ENCODE measurements around the gene FAM210A. TPM values are rescaled to one million over a fixed set of nuclear protein-coding genes. Genes with fewer than 3 reads are reported as not detected.

Gene FAM210A
- total RNA-seq, 1 donor from 2014 or later: 13.1 TPM

DNA sequence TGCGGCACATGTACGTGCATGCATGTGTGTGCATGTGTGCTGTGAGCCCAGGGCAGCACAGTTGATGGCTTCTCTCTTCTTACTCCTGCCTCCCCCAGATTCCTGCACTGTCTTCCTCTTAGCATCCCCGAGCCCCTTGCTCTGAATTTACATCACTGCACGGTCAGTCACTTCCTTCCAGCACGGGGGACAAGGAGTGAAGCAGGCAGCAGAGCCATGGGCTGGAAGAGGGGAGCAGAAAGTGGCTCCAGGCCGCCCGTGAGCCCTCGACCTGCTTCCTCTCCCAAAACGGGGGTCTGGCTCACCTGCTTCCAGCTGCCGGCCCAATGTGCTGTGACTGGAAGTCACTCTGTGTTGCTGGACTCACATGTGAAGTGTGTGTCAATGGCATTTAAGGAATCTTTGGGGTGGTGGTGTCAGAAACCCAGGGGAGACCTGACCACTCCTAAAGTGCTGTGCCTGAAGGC lies 106.1 kb downstream of the FAM210A start:
- no peak for ATAC-seq
- TF ChIP-seq, protein P1, sequence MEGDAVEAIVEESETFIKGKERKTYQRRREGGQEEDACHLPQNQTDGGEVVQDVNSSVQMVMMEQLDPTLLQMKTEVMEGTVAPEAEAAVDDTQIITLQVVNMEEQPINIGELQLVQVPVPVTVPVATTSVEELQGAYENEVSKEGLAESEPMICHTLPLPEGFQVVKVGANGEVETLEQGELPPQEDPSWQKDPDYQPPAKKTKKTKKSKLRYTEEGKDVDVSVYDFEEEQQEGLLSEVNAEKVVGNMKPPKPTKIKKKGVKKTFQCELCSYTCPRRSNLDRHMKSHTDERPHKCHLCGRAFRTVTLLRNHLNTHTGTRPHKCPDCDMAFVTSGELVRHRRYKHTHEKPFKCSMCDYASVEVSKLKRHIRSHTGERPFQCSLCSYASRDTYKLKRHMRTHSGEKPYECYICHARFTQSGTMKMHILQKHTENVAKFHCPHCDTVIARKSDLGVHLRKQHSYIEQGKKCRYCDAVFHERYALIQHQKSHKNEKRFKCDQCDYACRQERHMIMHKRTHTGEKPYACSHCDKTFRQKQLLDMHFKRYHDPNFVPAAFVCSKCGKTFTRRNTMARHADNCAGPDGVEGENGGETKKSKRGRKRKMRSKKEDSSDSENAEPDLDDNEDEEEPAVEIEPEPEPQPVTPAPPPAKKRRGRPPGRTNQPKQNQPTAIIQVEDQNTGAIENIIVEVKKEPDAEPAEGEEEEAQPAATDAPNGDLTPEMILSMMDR (IDR thresholded peaks at IDR 0.05): no peak
- Histone ChIP-seq H3K36me3 (no peaks in the 10 kb centered on the region), H3K27ac (no peak overlapping the region), H3K4me3 (no peak overlapping the region), H3K27me3 (no peaks in the 10 kb centered on the region), H3K9me3 (no peaks in the 10 kb centered on the region), H3K4me1 (peaks cover 2% of the 10 kb centered on the region)
- no peak for DNase-seq
- intact Hi-C loops (cut with DNase I): loop anchor here (10.0 kb wide), 1 partner anchor 55 kb away; no protein-coding TSS in a partner anchor

DNA sequence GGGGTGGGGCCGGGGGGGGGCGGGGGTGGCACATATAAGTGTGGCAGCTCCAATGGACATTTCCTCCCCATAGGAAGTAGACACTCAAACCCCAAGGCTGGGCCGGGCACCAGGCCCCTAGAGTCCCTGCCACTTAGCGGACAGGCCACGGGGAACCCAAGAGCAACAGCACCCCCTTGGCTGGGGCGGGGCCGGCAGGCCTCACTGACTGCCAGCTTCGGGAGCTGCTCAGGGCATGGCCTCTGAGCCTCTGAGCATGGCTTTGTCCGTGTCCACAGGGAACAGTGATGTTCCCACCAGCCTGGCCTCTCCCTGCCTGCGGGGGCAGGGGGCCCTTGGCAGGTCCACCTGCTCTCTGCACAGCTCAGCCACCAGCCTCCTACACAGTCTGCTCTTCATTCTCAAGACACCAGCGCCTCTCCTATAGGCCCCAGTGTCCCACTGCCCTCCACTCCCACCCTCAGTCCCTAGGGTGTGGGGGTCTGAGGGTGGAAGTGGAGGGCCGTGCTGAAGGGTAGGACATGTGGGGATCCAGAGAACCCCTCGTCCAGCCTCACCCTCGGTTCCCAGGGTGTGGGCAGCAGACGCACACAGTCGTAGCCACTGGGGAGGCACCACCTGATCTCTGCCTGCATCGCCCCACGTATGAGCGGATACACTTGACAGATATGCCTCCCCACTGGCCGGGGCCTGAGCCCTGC lies 106.7 kb downstream of the FAM210A start:
- DNase-seq: no peak

DNA sequence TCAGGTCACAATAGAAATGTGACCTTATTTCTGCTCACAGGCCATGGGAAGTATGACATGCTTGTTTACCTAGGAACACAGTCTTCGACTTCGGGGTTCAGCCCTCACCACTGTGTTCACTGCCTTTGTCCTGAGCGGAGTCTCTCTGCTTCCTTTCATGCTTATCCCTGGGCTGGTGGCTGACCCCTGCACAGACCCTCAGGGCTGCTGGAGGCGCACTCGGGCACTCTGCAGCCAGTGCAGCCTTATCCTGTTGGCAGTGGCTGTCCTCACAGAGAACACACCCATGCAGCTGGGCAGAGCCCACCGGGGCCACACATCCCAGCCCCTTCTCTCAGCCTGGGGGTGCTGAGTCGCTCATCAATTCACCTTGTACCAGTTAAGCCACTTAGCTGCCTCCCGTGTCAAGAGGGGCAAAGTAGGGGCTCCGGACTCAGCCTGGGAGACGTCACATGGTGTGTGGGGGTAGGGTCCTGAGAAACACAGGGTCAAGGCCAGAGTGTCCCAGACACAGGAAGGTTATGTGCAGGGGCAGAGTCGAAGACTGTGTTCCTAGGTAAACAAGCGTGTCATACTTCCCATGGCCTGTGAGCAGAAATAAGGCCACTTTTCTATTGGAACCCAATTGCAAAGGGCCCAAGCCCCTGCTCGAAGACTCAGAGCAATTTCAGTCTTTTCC lies 107.5 kb downstream of the FAM210A start:
- DNase-seq: no peak

More for the DNA sequence above, 106.7 kb downstream of the FAM210A start:
- intact Hi-C loops (cut with DNase I): loop anchor here (10.0 kb wide), 1 partner anchor 55 kb away; no protein-coding TSS in a partner anchor
- Histone ChIP-seq H3K9me3 (no peaks in the 10 kb centered on the region), H3K27ac (no peak overlapping the region), H3K4me1 (peaks cover 8% of the 10 kb centered on the region), H3K4me3 (no peak overlapping the region), H3K36me3 (no peaks in the 10 kb centered on the region), H3K27me3 (no peaks in the 10 kb centered on the region)
- TF ChIP-seq, protein P1 (IDR thresholded peaks at IDR 0.05): no peak
- ATAC-seq: no peak

DNA sequence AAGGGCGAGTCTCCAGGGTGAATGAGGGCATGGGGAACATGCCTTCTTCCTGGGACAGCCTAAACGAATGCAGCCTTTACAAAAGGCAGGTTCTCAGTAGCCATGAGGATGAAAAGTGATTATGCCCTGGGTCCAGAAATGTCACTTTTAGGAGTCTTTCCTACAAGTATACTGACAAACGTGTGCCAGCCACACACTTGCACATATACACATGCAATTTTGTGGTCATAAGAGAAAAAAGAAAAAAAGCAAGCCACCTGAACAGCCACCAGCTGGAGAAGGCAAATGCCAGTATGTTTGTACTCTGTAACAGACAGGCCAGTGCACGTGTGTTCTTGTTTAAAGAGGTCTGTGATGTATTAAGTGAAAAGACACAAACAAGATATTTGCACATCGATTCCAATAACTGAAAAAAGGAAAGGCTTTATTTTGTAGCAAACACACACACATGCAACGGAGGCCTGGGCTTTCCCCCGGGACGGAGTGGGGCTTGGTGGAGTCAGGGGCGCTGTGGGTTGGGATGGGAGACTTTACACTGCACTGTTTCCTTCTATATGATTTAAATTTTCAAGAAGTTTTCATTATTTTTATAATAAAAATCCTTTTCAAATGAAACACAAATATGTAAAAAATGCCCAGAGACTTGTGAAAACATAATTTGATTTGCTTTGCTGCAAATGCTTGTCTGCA lies 108.4 kb downstream of the FAM210A start:
- Histone ChIP-seq H3K27ac (no peak overlapping the region), H3K27me3 (no peaks in the 10 kb centered on the region), H3K4me3 (no peak overlapping the region), H3K4me1 (peaks cover 14% of the 10 kb centered on the region), H3K9me3 (no peaks in the 10 kb centered on the region), H3K36me3 (no peaks in the 10 kb centered on the region)
- ATAC-seq (no peak), DNase-seq (no peak)
- TF ChIP-seq, protein P1 (IDR thresholded peaks at IDR 0.05): no peak
- intact Hi-C loops (cut with DNase I): no loop called here

More for the DNA sequence above, 107.5 kb downstream of the FAM210A start:
- H3K4me3 ChIP-seq: no peak overlapping the region
- no peak for ATAC-seq
- no peaks in the 10 kb centered on the region for H3K27me3 ChIP-seq
- TF ChIP-seq, protein P1 (IDR thresholded peaks at IDR 0.05): no peak
- peaks cover 14% of the 10 kb centered on the region for H3K4me1 ChIP-seq
- H3K27ac ChIP-seq: no peak overlapping the region
- H3K9me3 ChIP-seq: no peaks in the 10 kb centered on the region
- H3K36me3 ChIP-seq: no peaks in the 10 kb centered on the region
- intact Hi-C loops (cut with DNase I): no loop called here

DNA sequence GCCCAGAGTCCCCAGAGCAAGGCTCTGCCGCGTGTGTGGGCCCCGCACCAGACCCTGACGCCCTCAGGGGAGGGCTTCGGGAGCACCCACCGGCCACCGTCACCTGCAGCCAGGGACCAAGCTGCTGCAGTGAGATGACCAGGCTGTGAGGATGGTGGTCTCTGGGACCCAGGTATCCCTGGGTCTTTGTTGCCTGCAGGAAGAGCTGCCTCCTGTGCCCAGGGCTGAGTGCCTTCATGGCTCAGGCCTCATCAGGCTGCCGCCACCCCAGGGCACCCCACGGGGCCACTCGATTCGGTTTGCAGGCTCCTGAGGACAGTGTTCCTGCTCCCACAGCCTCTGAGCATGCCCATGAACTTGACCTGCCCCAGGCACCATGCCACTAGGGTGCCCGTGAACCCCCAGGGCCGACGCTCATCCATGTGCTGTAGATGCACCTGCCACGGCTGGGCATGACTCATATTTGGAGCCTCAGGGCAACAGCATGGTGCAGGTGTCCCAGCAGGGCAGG lies 109.8 kb downstream of the FAM210A start:
- DNase-seq: no peak
- H3K27me3 ChIP-seq: no peaks in the 10 kb centered on the region
- H3K9me3 ChIP-seq: no peaks in the 10 kb centered on the region
- no peaks in the 10 kb centered on the region for H3K36me3 ChIP-seq
- no peak overlapping the region for H3K4me3 ChIP-seq
- TF ChIP-seq, protein P1 (IDR thresholded peaks at IDR 0.05): no peak
- no peak for ATAC-seq
- H3K27ac ChIP-seq: no peak overlapping the region
- peaks cover 14% of the 10 kb centered on the region for H3K4me1 ChIP-seq
- intact Hi-C loops (cut with DNase I): no loop called here
